OCI-LY3 (cell line): ENCODE measurements around the gene CNGA2.

Experiments
- H2AFZ ChIP-seq: fragments of 200-600, 300-600 bp; shearing (Covaris generic); 2 replicates; pipeline ENCODE4 v1.6.0; 2014; ENCODE audit warnings: antibody characterized with exemption, low read depth, low read length
- H3K27ac ChIP-seq: fragments of 200-600, 300-600 bp; sonication (generic); 2 replicates; pipeline ENCODE4 v1.5.1; 2014; ENCODE audit warnings: mild to moderate bottlenecking, low read length, moderate library complexity, mixed read lengths
- H3K27me3 ChIP-seq: fragments of 200-600, 300-600 bp; sonication (generic); 2 replicates; pipeline ENCODE4 v1.6.1; 2014; ENCODE audit warnings: low read depth, low read length, mixed read lengths
- H3K36me3 ChIP-seq: fragments of 200-600, 300-600 bp; sonication (generic); replicated peaks from 2 replicates; pipeline ENCODE3; 2014; ENCODE audit warnings: low read depth, low read length, mixed read lengths
- H3K4me1 ChIP-seq: fragments of 300-600, 200-600 bp; sonication (generic); 2 replicates; pipeline ENCODE4 v1.6.1; 2014; ENCODE audit warnings: low read length, mixed read lengths
- H3K4me2 ChIP-seq: fragments of 200-600, 300-600 bp; sonication (generic); 2 replicates; pipeline ENCODE4 v1.6.1; 2014; ENCODE audit warnings: low read length, mixed read lengths
- H3K4me3 ChIP-seq: fragments of 300-600, 200-600 bp; sonication (generic); 2 replicates; pipeline ENCODE4 v1.5.1; 2014; ENCODE audit warnings: antibody characterized with exemption, mild to moderate bottlenecking, low read length, moderate library complexity
- H3K79me2 ChIP-seq: fragments of 300-600, 200-600 bp; shearing (Covaris generic); 2 replicates; pipeline ENCODE4 v1.6.1; 2014; ENCODE audit warnings: mild to moderate bottlenecking, low read length, mixed read lengths
- H3K9ac ChIP-seq: fragments of 300-600, 200-600 bp; shearing (Covaris generic); 2 replicates; pipeline ENCODE4 v1.6.0; 2014; ENCODE audit warnings: mild to moderate bottlenecking, low read length, moderate library complexity
- H3K9me3 ChIP-seq: fragments of 200-600, 300-600 bp; shearing (Covaris generic); 2 replicates; pipeline ENCODE4 v1.6.1; 2014; ENCODE audit warnings: low read length, mixed read lengths; ENCODE audit not compliant: insufficient read depth
- H4K20me1 ChIP-seq: fragments of 200-600, 300-600 bp; sonication (generic); 2 replicates; pipeline ENCODE4 v1.6.1; 2016; ENCODE audit warnings: low read length, mixed read lengths; ENCODE audit not compliant: insufficient read depth
- EZH2phosphoT487 ChIP-seq: fragments of 200-600 bp; shearing (Covaris generic); IDR thresholded peaks from 2 replicates; pipeline ENCODE4 v1.6.1; 2018; ENCODE audit warnings: antibody characterized with exemption, mixed run types, low read depth
- TF ChIP-seq, protein P1 (sequence below): fragments of 200-600, 300-600 bp; sonication (generic); IDR thresholded peaks from 2 replicates; pipeline ENCODE4 v1.5.1; 2014; ENCODE audit warnings: antibody characterized with exemption, low read length, low read depth

The CNGA2 gene

DNA sequence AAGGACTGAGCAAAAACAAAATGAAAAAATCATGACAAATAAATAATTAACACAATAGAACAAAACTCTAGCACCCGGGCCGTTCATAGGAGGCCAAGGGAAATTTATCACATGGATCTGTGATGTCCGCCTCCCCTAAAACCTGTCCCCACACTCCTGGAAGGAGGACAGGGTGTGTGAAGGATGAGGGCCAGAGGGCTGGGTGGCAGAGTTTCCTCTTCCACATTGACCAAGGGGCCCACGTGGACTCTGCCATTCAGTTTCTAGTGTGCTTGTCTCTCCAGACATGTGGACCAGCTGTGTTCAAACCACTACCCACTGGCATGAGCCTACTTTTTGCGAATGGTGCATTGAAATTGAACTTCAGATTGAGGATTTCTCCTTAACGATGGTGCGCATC lies 33.0 kb upstream of the CNGA2 start:
- H3K36me3 ChIP-seq, result no peaks in the 10 kb centered on the region
- TF ChIP-seq, protein P1, sequence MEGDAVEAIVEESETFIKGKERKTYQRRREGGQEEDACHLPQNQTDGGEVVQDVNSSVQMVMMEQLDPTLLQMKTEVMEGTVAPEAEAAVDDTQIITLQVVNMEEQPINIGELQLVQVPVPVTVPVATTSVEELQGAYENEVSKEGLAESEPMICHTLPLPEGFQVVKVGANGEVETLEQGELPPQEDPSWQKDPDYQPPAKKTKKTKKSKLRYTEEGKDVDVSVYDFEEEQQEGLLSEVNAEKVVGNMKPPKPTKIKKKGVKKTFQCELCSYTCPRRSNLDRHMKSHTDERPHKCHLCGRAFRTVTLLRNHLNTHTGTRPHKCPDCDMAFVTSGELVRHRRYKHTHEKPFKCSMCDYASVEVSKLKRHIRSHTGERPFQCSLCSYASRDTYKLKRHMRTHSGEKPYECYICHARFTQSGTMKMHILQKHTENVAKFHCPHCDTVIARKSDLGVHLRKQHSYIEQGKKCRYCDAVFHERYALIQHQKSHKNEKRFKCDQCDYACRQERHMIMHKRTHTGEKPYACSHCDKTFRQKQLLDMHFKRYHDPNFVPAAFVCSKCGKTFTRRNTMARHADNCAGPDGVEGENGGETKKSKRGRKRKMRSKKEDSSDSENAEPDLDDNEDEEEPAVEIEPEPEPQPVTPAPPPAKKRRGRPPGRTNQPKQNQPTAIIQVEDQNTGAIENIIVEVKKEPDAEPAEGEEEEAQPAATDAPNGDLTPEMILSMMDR, result no peak
- no peak for TF ChIP-seq EZH2phosphoT487
- H3K9ac ChIP-seq, result no peak overlapping the region
- no peaks in the 10 kb centered on the region for H3K4me1 ChIP-seq
- H3K79me2 ChIP-seq, result no peaks in the 10 kb centered on the region
- H3K4me2 ChIP-seq, result no peak overlapping the region
- no peak overlapping the region for H3K27ac ChIP-seq
- H4K20me1 ChIP-seq, result no peaks in the 10 kb centered on the region
- no peak overlapping the region for H3K4me3 ChIP-seq
- no peaks in the 10 kb centered on the region for H3K27me3 ChIP-seq
- no peaks in the 10 kb centered on the region for H3K9me3 ChIP-seq
- no peak overlapping the region for H2AFZ ChIP-seq

DNA sequence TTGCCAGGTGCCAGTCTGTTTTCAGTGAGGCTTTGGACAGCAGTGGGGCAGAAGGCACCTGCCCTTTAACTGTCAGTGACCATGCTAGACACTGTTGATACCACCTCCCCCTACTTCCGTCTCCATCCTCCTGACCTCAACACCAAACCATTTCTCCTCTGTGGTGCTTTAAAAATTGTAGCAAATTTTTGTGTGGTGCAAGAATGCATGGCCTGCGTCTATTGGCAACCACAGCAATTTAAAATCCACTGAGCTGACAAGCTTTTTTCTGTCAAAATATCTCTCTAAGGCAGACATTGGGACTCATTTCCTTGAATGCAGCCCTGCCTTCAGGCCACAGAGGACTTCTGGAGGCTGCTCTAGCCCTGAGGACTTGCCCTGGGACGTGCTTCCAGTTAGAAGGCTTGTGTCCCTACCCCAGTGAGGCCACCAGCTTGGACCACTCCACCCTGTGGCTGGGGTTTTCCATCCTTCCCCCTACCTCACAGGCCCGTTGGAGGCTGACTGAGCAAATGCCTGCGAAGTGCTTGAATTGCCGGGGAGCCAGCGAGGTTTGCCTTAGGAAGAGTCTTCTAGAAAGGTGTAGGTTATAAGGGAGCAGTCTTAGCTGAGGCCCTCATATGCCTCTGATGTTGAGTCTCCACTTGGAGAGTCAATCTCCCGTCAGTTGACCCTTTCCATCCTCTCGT lies 32.4 kb upstream of the CNGA2 start:
- TF ChIP-seq EZH2phosphoT487, result no peak
- TF ChIP-seq, protein P1, result no peak
- Histone ChIP-seq H3K27me3 (no peaks in the 10 kb centered on the region), H3K27ac (no peak overlapping the region), H2AFZ (no peak overlapping the region), H3K9me3 (no peaks in the 10 kb centered on the region), H3K79me2 (no peaks in the 10 kb centered on the region), H3K9ac (no peak overlapping the region), H3K4me3 (no peak overlapping the region), H3K36me3 (no peaks in the 10 kb centered on the region), H3K4me1 (no peaks in the 10 kb centered on the region), H4K20me1 (no peaks in the 10 kb centered on the region), H3K4me2 (no peak overlapping the region)

DNA sequence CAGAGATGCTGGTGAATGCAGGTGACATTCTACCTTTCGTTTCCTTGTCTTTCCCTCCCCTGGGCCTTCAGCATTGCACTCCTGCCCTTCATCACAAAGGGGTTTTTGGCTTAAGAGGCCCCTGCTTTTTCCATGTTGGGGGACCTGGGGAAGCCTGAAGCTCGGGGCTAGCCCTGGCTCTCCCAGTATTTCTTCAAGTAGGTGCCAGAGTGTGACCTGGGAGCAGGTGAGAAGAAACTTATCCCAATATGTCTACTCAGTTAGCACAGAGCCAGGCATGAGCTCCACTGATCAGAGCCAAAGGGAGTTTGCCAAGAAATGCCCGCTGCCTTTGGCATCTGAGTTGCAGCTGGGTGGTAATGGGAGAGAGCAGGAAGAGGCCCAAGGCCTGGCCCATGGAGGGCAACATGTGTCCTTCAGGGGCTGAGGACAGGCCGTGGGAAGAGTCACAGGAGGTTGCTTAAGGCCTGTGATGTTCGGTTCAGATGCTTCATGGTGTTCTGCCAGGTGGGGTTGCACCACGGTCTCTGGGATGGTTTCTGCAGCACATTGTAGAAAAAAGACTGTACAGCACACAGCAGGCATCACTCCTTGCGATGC lies 31.7 kb upstream of the CNGA2 start:
- TF ChIP-seq EZH2phosphoT487, result no peak
- TF ChIP-seq, protein P1, result no peak
- Histone ChIP-seq H3K4me2 (no peak overlapping the region), H3K9me3 (no peaks in the 10 kb centered on the region), H3K9ac (no peak overlapping the region), H3K4me1 (no peaks in the 10 kb centered on the region), H3K27me3 (no peaks in the 10 kb centered on the region), H2AFZ (no peak overlapping the region), H3K4me3 (no peak overlapping the region), H3K79me2 (no peaks in the 10 kb centered on the region), H3K36me3 (no peaks in the 10 kb centered on the region), H3K27ac (no peak overlapping the region), H4K20me1 (no peaks in the 10 kb centered on the region)

GRCh38 chrX:151703487-151703886 lies 31.1 kb upstream of the CNGA2 start:
- H3K27me3 ChIP-seq, result no peaks in the 10 kb centered on the region
- no peak overlapping the region for H3K9ac ChIP-seq
- no peaks in the 10 kb centered on the region for H4K20me1 ChIP-seq
- H3K36me3 ChIP-seq, result no peaks in the 10 kb centered on the region
- no peak overlapping the region for H3K27ac ChIP-seq
- no peak for TF ChIP-seq EZH2phosphoT487
- TF ChIP-seq, protein P1, result no peak
- no peaks in the 10 kb centered on the region for H3K79me2 ChIP-seq
- H3K9me3 ChIP-seq, result no peaks in the 10 kb centered on the region
- no peak overlapping the region for H3K4me3 ChIP-seq
- H3K4me2 ChIP-seq, result no peak overlapping the region
- H3K4me1 ChIP-seq, result no peaks in the 10 kb centered on the region
- no peak overlapping the region for H2AFZ ChIP-seq
